CD4-positive, alpha-beta T cell (primary cell): Measurements from ENCODE around the gene ID1. TPM values are rescaled to one million over a fixed set of nuclear protein-coding genes. Genes with fewer than 3 reads are reported as not detected.

ENCODE experiments used
- ATAC-seq: fragments of 200-7000 bp; cut with Tn5 transposase; one replicate; pipeline ENCODE4 v1.10.0; 2022; ENCODE audit warnings: mild to moderate bottlenecking; ENCODE audit not compliant: poor library complexity
- CTCF ChIA-PET: fragments of 350-600 bp; sonication (Branson Sonifier 250); formaldehyde crosslinking; loops from one replicate; lab custom pipeline; 2021; ENCODE audit warnings: antibody characterized with exemption, inconsistent platforms; lab: Charles Lee
- POLR2A ChIA-PET: fragments of 350-600 bp; sonication (Branson Sonifier 250); formaldehyde crosslinking; loops from one replicate; lab custom pipeline; 2021; ENCODE audit warnings: antibody characterized with exemption, inconsistent platforms; lab: Charles Lee
- DNase-seq, 14 experiments: peaks; one replicate each; pipeline ENCODE4 v3.0.0-alpha.2; 2013 to 2020; ENCODE audit warnings: mixed read lengths in 2 of 14
- H3K27ac ChIP-seq, 2 donors: one replicate each; pipeline versions ENCODE4 v1.5.1 to v1.7.0; 2013; ENCODE audit warnings: low read length in 2 of 2, low read depth in 1 of 2, mild to moderate bottlenecking in 1 of 2
- H3K27me3 ChIP-seq, 2 experiments: 1 replicate in 1 of 2; 2 replicates in 1 of 2; pipeline versions ENCODE4 v1.6.1 to v1.7.0; 2013; ENCODE audit warnings: low read length in 2 of 2, control low read depth in 1 of 2, mild to moderate bottlenecking in 1 of 2, moderate library complexity in 1 of 2; ENCODE audit not compliant: insufficient read depth in 2 of 2, control insufficient read depth in 1 of 2
- H3K36me3 ChIP-seq: one replicate; pipeline ENCODE4 v1.6.1; 2013; ENCODE audit warnings: low read length, control low read depth; ENCODE audit not compliant: insufficient read depth
- H3K4me1 ChIP-seq: one replicate; pipeline ENCODE4 v1.6.1; 2013; ENCODE audit warnings: low read length, control low read depth; ENCODE audit not compliant: insufficient read depth
- H3K4me3 ChIP-seq: one replicate; pipeline ENCODE4 v1.5.1; 2013; ENCODE audit warnings: mild to moderate bottlenecking, low read length, moderate library complexity
- H3K9me3 ChIP-seq, 2 experiments: 1 replicate in 1 of 2; 2 replicates in 1 of 2; pipeline versions ENCODE4 v1.6.1 to v1.7.0; 2013; ENCODE audit warnings: low read length in 2 of 2, mild to moderate bottlenecking in 2 of 2, control low read depth in 1 of 2, moderate library complexity in 1 of 2; ENCODE audit not compliant: control insufficient read depth in 1 of 2, insufficient read depth in 1 of 2
- H3K27ac Mint-ChIP-seq: one replicate; pipeline ENCODE4 v1.8.0; 2020; ENCODE audit warnings: mixed read lengths
- H3K27me3 Mint-ChIP-seq: one replicate; pipeline ENCODE4 v1.8.0; 2021; ENCODE audit warnings: mixed read lengths
- H3K36me3 Mint-ChIP-seq: one replicate; pipeline ENCODE4 v1.8.0; 2021; ENCODE audit warnings: low read depth, mixed read lengths
- H3K4me1 Mint-ChIP-seq: one replicate; pipeline ENCODE4 v1.8.0; 2021; ENCODE audit warnings: low read depth, mixed read lengths
- H3K4me3 Mint-ChIP-seq: one replicate; pipeline ENCODE4 v1.8.0; 2020; ENCODE audit warnings: mild to moderate bottlenecking, mixed read lengths
- H3K9me3 Mint-ChIP-seq: one replicate; pipeline ENCODE4 v1.8.0; 2020; ENCODE audit warnings: mixed read lengths
- CTCF ChIP-seq: fragments of 200-600 bp; IDR thresholded peaks from one replicate; pipeline ENCODE4 v1.8.0; 2022; ENCODE audit warnings: antibody characterized with exemption, mild to moderate bottlenecking
- intact Hi-C, 2 experiments: fragments of 100-400 bp; cut with DNase I in 1 of 2; cut with micrococcal nuclease in 1 of 2; formaldehyde crosslinking; loops; one replicate each; pipeline versions ENCODE4 v1.15.1 to v1.9.0; 2023 to 2025; cut with DNase I, micrococcal nuclease
- microRNA-seq: library from miRNA; unstranded; fragments of <30 nt; microRNA quantifications from one replicate; pipeline ENCODE4 v1.2.0, GENCODE V29; 2021; ENCODE audit warnings: borderline microRNAs expressed, borderline replicate concordance
- total RNA-seq, 174 experiments: library from RNA in 2 of 174; stranded (reverse) in 2 of 174; gene quantifications; one replicate each; pipeline ENCODE4 v1.2.3 and lab custom pipeline; 2021 to 2026

The ID1 gene
- total RNA-seq, 2 experiments from 2014 or later, result 22.8 to 24.2 TPM

- Histone ChIP-seq H3K36me3 (no peaks in the 10 kb centered on the region), H3K27me3 (no peaks in the 10 kb centered on the region), H3K4me1 (no peaks in the 10 kb centered on the region), H3K27ac (no peak overlapping the region), H3K4me3 (no peak overlapping the region), H3K9me3 (no peaks in the 10 kb centered on the region)
- DNase-seq (no peak), ATAC-seq (no peak)
- Mint-ChIP-seq H3K27me3 (no peaks in the 10 kb centered on the region), H3K4me3 (no peak overlapping the region), H3K27ac (no peak overlapping the region), H3K36me3 (no peaks in the 10 kb centered on the region), H3K9me3 (no peaks in the 10 kb centered on the region), H3K4me1 (no peaks in the 10 kb centered on the region)
- no peak for TF ChIP-seq CTCF
- CTCF ChIA-PET, result interaction anchor here (0.6 kb wide), 1 partner anchor 1064 kb away, joined by 3 read pairs; no protein-coding TSS in a partner anchor
- intact Hi-C loops, result no loop called here
- POLR2A ChIA-PET, result no interaction called here
Measured at GRCh38 chr20:31652917-31653396, 47.9 kb downstream of the ID1 start.

DNA sequence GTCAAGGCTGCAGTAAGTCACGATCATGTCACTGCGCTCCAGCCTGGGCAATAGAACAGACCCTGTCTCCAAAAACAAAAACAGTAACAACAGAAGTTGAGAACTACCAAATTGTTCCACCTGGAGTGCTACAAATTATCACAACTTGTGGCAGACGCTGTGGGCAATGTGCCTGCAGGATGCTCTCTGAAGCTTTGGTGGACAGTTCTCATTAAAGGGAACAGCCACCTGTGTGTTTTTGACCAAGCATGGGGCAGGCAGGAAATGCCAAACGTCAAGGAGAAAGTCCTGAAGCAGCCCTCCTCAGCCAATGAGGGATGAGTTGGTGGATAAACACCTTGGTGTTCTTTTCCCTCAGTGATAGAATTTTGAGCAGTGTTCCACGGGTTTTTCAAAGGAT is 48.5 kb downstream of the ID1 start:
- TF ChIP-seq CTCF, result no peak
- intact Hi-C loops, result no loop called here
- ATAC-seq, result no peak
- no peaks in the 10 kb centered on the region for H3K4me1 ChIP-seq
- ChIA-PET POLR2A (interaction anchor here (1.4 kb wide), 1 partner anchor 81 kb away, joined by 3 read pairs; no protein-coding TSS in a partner anchor), CTCF (interaction anchor here (0.6 kb wide), 2 partner anchors 96 to 1064 kb away, joined by 3 read pairs; no protein-coding TSS in a partner anchor)
- Mint-ChIP-seq H3K4me3 (no peak overlapping the region), H3K27me3 (no peaks in the 10 kb centered on the region), H3K36me3 (no peaks in the 10 kb centered on the region), H3K27ac (no peak overlapping the region), H3K9me3 (no peaks in the 10 kb centered on the region), H3K4me1 (no peaks in the 10 kb centered on the region)
- H3K4me3 ChIP-seq, result no peak overlapping the region
- H3K9me3 ChIP-seq, result no peaks in the 10 kb centered on the region
- no peak for DNase-seq
- no peak overlapping the region for H3K27ac ChIP-seq
- H3K36me3 ChIP-seq, result no peaks in the 10 kb centered on the region
- no peaks in the 10 kb centered on the region for H3K27me3 ChIP-seq

DNA sequence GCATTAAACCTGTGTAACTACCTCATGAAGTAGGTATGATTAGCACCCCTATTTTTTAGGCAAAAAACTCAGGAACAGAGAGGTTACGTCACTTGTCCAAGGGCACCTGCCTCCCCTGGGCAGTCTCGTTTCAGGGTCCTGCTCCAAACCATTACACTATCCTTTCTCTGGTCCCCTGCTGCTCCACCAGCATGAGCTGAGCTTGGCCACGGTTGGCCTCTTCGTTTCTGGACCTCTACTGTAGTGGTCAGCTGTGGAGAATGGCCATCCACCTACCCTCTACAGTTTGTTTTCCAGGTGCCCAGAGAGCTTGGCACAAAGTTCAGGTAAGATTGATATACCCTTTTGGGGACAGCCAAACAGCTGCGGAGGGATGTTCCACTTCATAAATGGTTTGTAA is 49.4 kb downstream of the ID1 start:
- Histone ChIP-seq H3K9me3 (no peaks in the 10 kb centered on the region), H3K27ac (no peak overlapping the region), H3K27me3 (no peaks in the 10 kb centered on the region), H3K4me3 (no peak overlapping the region), H3K4me1 (no peaks in the 10 kb centered on the region), H3K36me3 (no peaks in the 10 kb centered on the region)
- Mint-ChIP-seq H3K4me3 (no peak overlapping the region), H3K27me3 (no peaks in the 10 kb centered on the region), H3K27ac (no peak overlapping the region), H3K4me1 (no peaks in the 10 kb centered on the region), H3K9me3 (no peaks in the 10 kb centered on the region), H3K36me3 (no peaks in the 10 kb centered on the region)
- DNase-seq (no peak), ATAC-seq (no peak)
- intact Hi-C loops, result no loop called here
- ChIA-PET POLR2A (interaction anchor here (1.4 kb wide), 1 partner anchor 81 kb away, joined by 3 read pairs; no protein-coding TSS in a partner anchor), CTCF (no interaction called here)
- TF ChIP-seq CTCF, result no peak

Small RNAs within 50 kb of the gene (microRNA-seq; reads per million reads assigned to microRNA genes)
- not detected for gene MIR3193

Other genes starting within 250 kb of the ID1 start
- not detected for gene DEFB118, start 236.7 kb upstream of the ID1 start, total RNA-seq
- not detected for gene DEFB119, start 214.7 kb upstream of the ID1 start, total RNA-seq
- gene DEFB121, start 199.1 kb upstream of the ID1 start, total RNA-seq, result not detected
- not detected for gene DEFB123, start 164.7 kb upstream of the ID1 start, total RNA-seq
- gene DEFB124, start 130.2 kb upstream of the ID1 start, total RNA-seq, result not detected
- not detected for gene REM1, start 130.0 kb upstream of the ID1 start, total RNA-seq
- 100 to 1,000 TPM in 1 of 2 experiments, 10 to 100 TPM in 1; 97.8 to 113 TPM for gene HM13, start 90.8 kb upstream of the ID1 start, total RNA-seq
- gene COX4I2, start 32.6 kb downstream of the ID1 start, total RNA-seq, result not detected
- 10 to 100 TPM; 11.8 to 11.9 TPM for gene BCL2L1, start 117.6 kb downstream of the ID1 start, total RNA-seq
- under 1 TPM; 0.85 to 0.89 TPM for gene TPX2, start 134.0 kb downstream of the ID1 start, total RNA-seq
- gene MYLK2, start 214.1 kb downstream of the ID1 start, total RNA-seq, result not detected
- not detected for gene FOXS1, start 240.3 kb downstream of the ID1 start, total RNA-seq